ENCODE measurements around the gene FGR.
"Not testable (repeated sequence)": the region's sequence is repeated elsewhere in the genome, so short reads cannot be mapped to it uniquely, and the experiment has no call there.

FGR gene

DNA sequence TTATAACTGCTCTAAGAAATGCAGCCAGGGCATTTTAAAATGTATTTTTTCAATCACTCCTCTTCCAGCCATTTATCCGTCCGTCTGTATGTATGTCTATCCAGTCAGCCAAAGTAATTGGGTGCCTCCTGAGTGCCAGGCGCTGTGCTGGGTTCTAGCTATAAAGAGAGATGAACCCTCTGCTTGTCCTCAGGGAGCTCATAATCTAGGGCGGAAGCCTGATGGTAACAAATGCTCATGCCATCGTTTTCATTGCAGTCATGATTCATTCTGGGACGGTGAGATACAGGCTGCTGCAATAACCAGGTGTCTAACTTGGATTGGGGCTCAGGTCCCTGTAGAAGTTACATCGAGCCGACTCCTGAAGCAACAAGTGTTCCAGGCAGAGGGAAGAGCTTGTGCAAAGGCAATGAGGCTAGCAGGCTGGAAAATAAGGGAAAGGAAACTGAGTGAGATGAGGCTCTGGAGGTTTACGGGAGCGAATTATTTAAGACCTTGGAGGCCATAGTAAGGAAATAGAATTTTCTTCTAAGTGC lies 25.4 kb upstream of the FGR start:
- in situ Hi-C loops (cut with HindIII; ENCODE audit: low sequenced_read_pairs): no loop called here

GRCh38 chr1:27659497-27660299 lies 24.7 kb upstream of the FGR start:
- in situ Hi-C loops (cut with HindIII; ENCODE audit: low sequenced_read_pairs): no loop called here

DNA sequence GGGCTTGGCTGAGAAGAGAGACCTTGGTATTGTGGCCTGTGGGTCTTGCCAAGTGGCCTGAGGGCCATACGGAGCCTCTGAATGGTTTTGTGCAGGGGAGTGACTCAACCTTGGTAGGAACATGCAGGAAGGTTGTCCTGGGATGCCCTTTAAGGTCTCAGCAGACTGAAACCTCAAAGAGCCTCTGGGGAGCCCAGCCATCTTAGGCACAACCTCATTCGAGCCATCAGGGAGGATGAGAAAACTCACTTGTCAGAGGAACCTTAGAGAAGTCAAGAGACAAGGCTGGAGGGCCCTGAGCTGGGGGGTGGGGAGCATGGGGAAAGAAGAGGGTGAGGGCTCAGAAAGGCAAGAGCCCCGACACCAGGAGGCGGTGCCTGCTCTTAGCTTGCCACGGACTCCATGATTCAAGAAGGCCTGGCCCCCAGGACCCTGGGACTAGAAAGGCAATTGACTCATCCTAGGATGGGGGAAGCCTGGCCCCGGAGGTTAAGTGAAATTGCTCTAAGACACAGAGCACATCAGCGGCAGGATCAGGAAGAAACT lies 24.0 kb upstream of the FGR start:
- in situ Hi-C loops (cut with HindIII; ENCODE audit: low sequenced_read_pairs): no loop called here

GRCh38 chr1:27656157-27656893 lies 21.3 kb upstream of the FGR start:
- in situ Hi-C loops (cut with HindIII; ENCODE audit: low sequenced_read_pairs): no loop called here

GRCh38 chr1:27655151-27655937 lies 20.4 kb upstream of the FGR start:
- in situ Hi-C loops (cut with HindIII; ENCODE audit: low sequenced_read_pairs): no loop called here

DNA sequence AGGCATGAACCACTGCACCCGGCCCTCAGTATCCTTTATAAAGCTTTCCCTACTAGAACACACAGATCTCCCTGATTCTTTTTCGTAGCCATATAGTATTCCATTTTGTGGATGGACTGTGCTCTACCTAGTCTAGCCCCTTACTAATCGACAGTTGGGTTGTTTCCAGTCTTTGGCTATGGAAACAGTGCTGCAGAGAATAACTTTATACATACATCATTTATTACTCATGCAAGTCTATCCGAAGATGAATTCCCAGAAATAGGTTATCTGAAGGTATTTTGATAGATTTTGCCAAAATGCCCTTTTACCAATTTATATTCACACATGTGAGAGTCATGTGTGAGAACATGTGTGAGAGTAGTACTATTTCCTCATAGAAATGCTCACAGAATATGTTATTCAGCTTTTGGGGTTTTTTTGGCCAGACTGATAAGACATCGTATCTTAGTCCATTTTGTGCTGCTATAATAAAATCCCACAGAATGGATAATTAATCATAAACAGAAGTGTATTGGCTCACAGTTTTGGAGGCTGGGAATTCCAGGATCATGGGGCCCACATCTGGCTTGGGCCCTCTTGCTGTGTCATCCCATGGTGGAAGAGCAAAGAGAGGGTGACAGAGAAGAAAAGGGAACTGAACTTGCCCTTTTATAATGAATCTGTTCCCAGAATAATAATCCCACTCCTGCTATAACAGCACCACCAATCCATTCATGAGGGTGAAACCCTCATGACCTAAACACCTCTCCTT lies 17.3 kb upstream of the FGR start:
- in situ Hi-C loops (cut with HindIII; ENCODE audit: low sequenced_read_pairs): no loop called here

DNA sequence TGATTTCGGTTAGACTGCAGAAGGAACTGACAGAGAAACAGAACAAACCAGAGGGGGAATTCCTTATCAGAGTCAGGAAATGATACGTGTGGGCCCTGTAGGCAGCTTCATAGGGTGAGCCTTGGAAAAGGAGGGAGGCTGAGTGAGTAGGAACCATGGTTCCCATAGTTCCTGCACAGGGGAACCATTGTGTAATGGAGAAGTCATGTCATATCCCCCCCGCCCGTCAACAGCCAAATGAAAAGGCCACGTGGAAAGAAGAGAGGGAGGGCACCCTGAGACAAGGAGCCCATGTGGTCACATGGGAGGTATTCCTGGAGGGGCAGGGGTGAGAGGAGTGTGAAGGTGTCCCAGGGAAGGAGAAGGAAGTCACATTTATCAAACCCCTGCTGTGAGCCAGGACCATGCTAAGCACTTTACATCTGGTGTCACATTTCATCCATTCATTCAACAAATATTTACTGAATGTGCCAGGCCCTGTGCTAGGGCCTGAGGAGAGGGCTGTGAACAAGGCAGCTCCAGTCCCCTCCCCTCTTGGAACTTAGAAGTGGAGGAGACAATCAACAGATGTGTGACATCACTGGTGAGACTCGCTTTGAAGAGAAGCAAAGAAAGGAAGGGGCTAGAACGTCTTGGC lies 15.7 kb upstream of the FGR start:
- in situ Hi-C loops (cut with HindIII; ENCODE audit: low sequenced_read_pairs): no loop called here

GRCh38 chr1:27650171-27650538 lies 15.2 kb upstream of the FGR start:
- in situ Hi-C loops (cut with HindIII; ENCODE audit: low sequenced_read_pairs): no loop called here

GRCh38 chr1:27649306-27649635 lies 14.3 kb upstream of the FGR start:
- in situ Hi-C loops (cut with HindIII; ENCODE audit: low sequenced_read_pairs): no loop called here

DNA sequence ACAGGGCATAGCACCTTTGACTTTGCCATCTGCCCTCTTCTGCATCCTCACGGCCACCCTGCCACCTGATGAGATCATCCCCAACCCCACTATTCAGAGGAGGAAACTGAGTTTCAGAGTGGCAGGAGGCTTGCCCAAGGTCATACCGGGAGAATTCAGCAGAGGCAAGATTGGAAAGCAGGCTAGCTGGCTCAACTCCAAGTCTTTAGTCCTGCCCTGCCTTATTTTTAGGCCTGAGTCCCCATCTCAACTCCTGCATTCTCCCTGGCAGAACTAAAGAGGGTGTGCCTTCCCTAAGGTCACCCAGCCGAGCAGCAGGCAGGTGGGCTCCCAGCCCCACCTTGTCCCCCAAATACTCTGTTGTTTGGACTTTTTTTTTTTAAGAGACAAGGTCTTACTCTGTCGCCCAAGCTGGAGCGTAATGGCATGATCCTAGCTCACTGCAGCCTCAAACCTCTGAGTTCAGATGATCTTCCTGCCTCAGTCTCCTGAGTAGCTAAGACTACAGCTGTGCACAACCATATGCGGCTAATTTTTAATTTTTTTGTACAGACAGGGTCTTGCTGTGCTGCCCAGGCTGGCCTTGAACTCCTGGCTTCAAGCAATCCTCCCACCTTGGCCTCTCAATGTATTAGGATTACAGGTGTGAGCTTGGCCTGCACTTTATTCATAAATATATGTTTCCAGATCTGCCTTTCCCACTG lies 13.8 kb upstream of the FGR start:
- in situ Hi-C loops (cut with HindIII; ENCODE audit: low sequenced_read_pairs): no loop called here

DNA sequence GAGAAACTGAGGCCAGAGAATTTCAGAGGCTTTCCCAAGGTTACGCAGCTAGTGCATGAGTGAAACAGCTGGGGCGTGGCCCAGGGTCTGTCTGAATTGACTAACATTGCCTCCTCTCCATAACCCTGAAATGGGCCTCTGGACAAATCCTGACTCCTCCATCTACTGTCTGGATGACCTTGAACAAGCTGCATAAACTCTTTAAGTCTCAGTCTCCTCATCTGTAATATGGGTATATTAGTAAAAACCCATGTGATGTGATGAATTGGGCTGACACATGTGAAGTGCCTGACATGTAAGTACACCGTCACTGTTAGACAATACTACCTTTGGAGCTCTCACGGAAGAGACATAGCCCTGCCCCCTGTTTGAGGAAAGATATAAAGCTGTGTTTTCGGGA lies 12.3 kb upstream of the FGR start:
- in situ Hi-C loops (cut with HindIII; ENCODE audit: low sequenced_read_pairs): no loop called here

DNA sequence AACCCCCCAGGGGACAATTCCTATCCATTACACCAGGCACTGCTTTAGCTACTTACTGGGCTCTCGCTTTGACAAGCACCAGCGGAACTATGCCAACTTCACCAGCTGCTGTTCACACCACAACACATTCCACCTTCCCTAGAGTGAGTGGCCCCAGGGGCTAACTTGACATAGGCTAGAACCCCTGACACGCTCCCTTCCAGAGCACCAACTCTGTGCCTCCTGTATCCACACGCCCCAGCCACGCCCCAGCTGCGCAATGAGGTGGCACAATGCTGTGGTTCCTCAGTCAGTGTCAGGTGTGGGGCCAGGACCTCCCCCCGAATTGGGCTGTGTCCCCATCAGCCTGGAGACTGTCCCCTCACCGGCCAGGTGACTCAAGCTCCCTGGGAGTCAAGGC lies 11.7 kb upstream of the FGR start:
- in situ Hi-C loops (cut with HindIII; ENCODE audit: low sequenced_read_pairs): no loop called here

DNA sequence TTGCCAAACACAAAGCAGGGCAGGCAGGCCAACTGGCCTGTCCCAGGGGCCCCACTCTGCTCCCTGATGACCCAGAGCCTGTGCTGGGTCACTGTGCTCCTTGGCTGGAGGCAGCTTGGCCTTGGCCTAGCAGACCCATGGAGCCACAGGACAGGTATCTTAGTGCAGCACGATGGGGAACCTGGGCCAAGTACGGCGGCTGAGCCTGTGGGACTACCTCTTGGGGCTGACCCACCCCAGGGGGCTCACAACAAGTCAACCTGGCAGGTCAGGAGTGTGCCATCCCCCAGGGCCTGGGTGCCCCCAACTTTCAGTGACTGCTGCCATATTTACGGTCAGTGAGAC lies 10.1 kb upstream of the FGR start:
- in situ Hi-C loops (cut with HindIII; ENCODE audit: low sequenced_read_pairs): no loop called here

DNA sequence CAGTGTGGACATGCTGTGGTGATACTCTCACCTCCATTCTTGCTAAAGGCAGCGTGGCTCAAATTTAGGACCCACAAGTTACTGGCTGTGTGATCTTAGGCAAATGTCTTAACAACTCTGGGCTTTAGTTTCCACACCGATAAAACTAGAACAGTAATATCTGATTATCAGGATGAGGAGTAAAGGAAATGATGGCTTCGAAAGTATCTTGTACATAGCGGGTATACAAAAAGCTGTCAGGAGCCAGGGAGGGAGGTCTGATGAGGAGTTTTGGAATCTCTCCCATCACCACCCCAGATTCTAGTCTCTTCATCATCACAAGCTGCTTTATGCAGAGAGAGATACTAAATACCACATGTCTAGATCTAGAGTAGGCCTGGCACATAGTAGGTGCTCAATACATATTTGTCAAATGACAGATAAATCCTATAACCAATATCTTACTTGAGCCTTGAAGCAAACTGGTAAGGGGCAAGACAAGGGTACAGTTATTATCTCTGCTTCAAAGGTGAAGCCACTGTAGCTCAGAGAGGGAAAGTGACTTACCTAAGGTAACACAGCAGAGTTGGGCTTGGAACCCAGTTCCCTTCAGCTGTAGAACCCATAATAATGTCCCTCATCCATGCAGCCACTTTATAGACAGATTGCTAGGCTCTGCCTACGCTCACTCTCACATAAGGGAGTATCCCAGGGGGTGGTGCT lies 9.5 kb upstream of the FGR start:
- in situ Hi-C loops (cut with HindIII; ENCODE audit: low sequenced_read_pairs): no loop called here

DNA sequence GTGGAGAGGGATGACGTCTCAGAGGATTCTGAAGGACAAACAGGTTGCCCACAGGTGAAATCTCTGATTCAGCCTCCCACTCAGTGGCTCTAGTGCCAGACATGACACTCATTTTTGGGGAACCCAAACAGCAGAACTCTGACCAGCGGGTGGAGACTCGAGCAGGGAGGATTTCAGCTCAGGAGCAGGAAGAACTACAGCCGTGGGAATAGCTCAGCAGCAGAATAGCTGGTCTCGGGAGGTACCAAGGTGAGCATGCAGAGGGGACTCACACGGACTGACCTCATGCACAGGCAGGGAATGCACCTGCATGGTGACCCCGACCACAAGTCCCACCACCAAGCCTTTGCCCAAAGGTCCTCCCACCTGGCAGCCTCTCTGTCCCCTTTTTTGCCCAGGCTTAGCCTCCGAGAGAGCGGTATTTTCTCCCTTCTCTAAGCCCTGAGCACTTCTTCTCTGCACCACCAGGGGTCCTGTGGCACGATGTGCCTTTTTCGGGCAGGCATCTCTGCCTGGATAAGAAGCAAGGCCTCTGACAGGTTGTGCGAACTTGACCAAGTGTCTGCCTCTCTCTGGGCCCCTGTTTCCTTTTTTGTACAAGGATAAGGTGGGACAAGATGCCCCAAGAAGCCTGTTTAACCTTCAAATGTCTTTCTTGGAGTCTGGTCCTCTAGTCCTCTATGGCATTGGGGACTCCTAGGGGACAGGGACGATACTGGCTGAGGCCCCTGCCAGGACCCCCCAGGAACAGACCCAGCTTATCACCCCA lies 8.8 kb upstream of the FGR start:
- in situ Hi-C loops (cut with HindIII; ENCODE audit: low sequenced_read_pairs): no loop called here

DNA sequence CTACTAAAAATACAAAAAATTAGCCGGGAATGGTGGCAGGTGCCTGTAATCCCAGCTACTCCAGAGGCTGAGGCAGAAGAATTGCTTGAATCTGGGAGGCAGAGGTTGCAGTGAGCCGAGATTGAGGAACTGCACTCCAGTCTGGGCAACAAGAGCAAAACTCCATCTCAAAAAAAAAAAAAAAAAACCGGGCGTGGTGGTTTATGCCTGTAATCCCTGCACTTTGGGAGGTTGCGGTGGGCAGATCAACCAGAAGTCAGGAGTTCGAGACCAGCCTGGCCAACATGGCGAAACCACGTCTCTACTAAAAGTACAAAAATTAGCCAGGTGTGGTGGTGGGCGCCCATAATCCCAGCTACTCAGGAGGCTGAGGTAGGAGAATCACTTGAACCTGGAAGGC lies 5.5 kb upstream of the FGR start:
- in situ Hi-C loops (cut with HindIII; ENCODE audit: low sequenced_read_pairs): not testable (repeated sequence)

DNA sequence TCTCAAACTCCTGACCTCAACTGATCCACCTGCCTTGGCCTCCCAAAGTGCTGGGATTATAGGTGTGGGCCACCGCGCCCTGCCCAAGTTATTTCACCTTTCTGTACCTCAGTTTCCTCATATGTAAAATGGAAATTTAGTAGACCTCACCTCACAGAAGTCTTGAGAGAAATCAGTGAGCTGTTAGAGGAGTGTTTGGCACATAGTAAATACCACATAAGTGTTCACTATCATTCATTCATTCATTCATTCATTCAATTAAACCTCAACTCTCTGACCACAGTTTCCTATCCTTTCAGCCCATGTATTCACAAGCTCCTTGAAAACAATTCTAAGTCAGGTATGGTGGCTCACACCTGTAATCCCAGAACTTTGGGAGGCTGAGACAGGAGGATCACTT lies 3.8 kb upstream of the FGR start:
- in situ Hi-C loops (cut with HindIII; ENCODE audit: low sequenced_read_pairs): no loop called here

GRCh38 chr1:27638047-27638734 lies 3.2 kb upstream of the FGR start:
- in situ Hi-C loops (cut with HindIII; ENCODE audit: low sequenced_read_pairs): no loop called here

Data from DLD1 (cell line).